Activated naive CD8-positive, alpha-beta T cell treated with anti-CD3 and anti-CD28 coated beads for 36 hours (primary cell): ENCODE data around the gene TTLL7. TPM values are rescaled to one million over a fixed set of nuclear protein-coding genes. Genes with fewer than 3 reads are reported as not detected.

ENCODE experiments used
- DNase-seq: peaks from one replicate; pipeline ENCODE4 v3.0.0; 2021
- H3K27ac Mint-ChIP-seq: one replicate; pipeline ENCODE4 v1.8.0; 2022; ENCODE audit warnings: mild to moderate bottlenecking, moderate library complexity, mixed read lengths
- H3K27me3 Mint-ChIP-seq: one replicate; pipeline ENCODE4 v1.8.0; 2022; ENCODE audit warnings: mild to moderate bottlenecking, mixed read lengths
- H3K36me3 Mint-ChIP-seq: one replicate; pipeline ENCODE4 v1.8.0; 2021; ENCODE audit warnings: mild to moderate bottlenecking, mixed read lengths
- H3K4me1 Mint-ChIP-seq: one replicate; pipeline ENCODE4 v1.8.0; 2021; ENCODE audit warnings: mixed read lengths
- H3K4me3 Mint-ChIP-seq: one replicate; pipeline ENCODE4 v1.8.0; 2022; ENCODE audit warnings: mild to moderate bottlenecking, moderate library complexity, mixed read lengths
- H3K9me3 Mint-ChIP-seq: one replicate; pipeline ENCODE4 v1.8.0; 2022; ENCODE audit warnings: mixed read lengths
- total RNA-seq, 2 experiments: library from RNA; stranded (reverse); gene quantifications; one replicate each; pipeline ENCODE4 v1.2.3, GENCODE V29; 2021

Gene TTLL7, protein sequence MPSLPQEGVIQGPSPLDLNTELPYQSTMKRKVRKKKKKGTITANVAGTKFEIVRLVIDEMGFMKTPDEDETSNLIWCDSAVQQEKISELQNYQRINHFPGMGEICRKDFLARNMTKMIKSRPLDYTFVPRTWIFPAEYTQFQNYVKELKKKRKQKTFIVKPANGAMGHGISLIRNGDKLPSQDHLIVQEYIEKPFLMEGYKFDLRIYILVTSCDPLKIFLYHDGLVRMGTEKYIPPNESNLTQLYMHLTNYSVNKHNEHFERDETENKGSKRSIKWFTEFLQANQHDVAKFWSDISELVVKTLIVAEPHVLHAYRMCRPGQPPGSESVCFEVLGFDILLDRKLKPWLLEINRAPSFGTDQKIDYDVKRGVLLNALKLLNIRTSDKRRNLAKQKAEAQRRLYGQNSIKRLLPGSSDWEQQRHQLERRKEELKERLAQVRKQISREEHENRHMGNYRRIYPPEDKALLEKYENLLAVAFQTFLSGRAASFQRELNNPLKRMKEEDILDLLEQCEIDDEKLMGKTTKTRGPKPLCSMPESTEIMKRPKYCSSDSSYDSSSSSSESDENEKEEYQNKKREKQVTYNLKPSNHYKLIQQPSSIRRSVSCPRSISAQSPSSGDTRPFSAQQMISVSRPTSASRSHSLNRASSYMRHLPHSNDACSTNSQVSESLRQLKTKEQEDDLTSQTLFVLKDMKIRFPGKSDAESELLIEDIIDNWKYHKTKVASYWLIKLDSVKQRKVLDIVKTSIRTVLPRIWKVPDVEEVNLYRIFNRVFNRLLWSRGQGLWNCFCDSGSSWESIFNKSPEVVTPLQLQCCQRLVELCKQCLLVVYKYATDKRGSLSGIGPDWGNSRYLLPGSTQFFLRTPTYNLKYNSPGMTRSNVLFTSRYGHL
- 1 to 10 TPM in 1 of 2 experiments, under 1 TPM in 1; 0.36 to 2.7 TPM for total RNA-seq

DNA sequence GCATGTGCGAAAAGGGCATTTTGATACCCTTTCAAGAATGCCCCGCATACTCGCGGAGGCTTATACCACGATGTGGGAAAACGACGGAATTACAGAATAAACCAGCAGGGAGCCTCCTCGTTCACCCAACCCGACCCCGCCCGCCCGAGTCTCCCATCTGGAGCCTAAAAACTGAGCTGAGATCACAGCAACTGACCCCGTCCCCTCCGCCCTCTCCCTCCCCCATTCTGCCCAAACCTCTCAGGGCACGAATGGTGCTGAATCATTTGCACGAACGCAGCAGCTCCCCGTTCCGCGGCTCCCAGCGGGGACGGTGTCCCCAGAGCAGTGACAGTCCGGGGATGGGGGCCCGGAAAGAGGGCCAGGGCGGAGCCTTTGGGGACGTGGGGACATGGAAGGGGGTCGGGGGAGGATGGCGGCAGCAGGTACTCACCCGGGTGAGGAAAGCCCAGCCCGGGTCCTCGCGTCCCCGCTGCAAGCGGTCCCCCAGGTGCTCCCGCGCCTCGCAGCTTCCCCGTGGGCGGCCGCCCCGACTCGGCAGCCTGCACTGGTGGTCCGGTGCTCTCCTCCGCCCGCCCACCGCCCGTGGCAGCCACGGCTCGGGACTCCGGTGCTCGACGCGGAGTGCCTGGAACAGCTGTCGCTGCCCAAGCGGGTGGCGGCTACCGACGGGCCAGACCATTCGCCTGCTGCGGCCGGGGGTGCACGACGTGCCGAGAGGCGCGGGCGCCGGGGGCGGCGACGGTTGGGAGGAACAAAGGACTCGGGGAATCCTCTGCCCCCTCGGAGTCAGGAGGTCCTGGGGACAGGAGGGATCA lies at the start of gene TTLL7:
Gene TTLL7, minus strand, starts transcription at position 635 of the 818 bp plus-strand sequence. CDS start 46,921 bp downstream, outside the sequence.
- Mint-ChIP-seq H3K36me3 (no peaks in the 10 kb centered on the region), H3K4me3 (peak within 1 kb of the TSS; percentile 80), H3K27ac (no peak within 1 kb of the TSS), H3K9me3 (no peaks in the 10 kb centered on the region), H3K27me3 (peaks cover 72% of the 10 kb centered on the region), H3K4me1 (peaks cover 12% of the 10 kb centered on the region)
- peak; percentile 69 for DNase-seq

DNA sequence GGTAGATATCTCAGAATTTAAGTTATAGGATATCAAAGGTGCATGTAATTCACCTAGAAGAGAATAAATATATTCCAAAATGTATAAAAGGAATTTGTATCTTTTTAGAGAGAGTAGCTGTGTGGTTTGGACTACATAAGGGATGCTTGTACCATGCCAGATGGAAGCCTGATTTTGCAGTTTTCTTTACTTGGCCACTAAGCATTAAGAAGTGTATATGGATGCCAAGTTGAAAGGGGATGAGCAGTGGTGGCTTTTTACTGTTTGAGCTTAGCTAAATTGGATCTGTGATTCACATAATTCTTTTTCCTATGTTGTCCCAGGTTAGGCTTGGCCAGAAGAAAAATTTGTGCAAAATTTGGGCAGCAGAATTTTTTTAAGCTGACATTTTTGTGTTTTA lies 43.5 kb upstream of the TTLL7 start:
- DNase-seq, result no peak
- Mint-ChIP-seq H3K27me3 (peaks cover 4% of the 10 kb centered on the region), H3K9me3 (no peaks in the 10 kb centered on the region), H3K36me3 (no peaks in the 10 kb centered on the region), H3K27ac (no peak overlapping the region), H3K4me1 (no peaks in the 10 kb centered on the region), H3K4me3 (no peak overlapping the region)

DNA sequence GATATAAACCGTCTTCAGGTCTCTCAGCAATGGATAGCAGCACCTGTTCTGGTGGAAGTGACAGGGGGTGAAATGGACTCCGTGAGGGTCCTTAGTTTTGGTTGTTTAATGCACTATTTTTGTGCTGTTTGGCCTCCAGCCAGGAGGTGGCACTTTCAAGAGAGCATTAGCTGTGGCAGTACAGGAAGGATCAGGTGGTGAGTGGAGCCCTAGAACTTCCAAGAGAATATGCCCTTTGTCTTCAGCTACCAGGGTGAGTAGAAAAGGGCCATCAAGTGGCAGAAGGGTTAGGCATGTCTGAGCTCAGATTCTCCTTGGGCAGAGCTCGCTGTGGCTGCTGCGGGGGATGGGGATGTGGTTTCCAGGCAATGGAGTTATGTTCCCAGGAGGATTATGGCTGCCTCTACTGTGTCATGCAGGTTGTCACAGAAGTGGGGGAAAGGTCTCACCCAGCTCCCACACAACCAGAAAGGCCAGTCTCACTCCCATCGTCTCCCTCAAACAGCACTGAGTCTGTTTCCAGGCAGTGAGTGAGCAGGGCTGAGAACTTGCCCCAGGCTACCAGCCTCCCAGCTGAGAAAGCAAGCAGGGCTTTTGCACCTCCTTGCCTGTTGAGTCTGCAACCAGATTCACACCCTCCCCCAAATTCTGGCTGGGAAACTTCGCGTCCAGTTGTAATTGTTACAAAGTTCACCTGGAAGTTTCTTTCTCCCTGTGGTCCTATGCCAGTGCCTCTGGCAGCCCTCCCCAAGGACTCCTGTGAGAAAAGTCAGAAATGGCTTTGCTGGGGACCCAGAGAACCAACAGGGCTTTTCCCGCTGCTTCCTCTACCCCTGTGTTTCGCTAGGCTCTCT lies 39.1 kb upstream of the TTLL7 start:
- Mint-ChIP-seq H3K4me1 (no peaks in the 10 kb centered on the region), H3K9me3 (peaks cover 5% of the 10 kb centered on the region), H3K27me3 (peaks cover 10% of the 10 kb centered on the region), H3K27ac (no peak overlapping the region), H3K4me3 (no peak overlapping the region), H3K36me3 (no peaks in the 10 kb centered on the region)
- DNase-seq, result no peak

DNA sequence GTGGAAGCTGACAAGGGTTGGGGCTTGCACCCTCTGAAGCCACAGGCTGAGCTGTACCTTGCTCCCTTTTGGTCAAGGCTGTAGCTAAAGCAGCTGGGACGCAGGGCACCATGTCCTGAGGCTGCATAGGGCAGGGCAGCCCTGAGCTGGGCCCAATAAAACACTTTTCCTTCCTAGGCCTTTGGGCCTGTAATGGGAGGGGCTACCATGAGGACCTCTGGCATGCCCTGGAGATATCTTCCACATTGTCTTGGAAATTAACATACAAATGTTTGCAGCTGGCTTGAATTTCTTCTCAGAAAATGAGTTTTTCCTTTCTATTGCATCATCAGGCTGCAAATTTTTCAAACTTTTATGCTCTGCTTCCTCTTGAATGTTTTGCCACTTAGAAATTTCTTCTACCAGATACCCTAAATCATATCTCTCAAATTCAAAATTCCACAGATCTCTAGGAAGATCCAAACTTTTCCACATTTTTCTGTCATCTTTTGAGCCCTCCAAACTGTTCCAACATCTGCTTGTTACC lies 32.9 kb upstream of the TTLL7 start:
- Mint-ChIP-seq H3K36me3 (no peaks in the 10 kb centered on the region), H3K4me1 (peaks cover 2% of the 10 kb centered on the region), H3K9me3 (peaks cover 9% of the 10 kb centered on the region), H3K27me3 (peaks cover 7% of the 10 kb centered on the region), H3K4me3 (no peak overlapping the region), H3K27ac (no peak overlapping the region)
- no peak for DNase-seq

DNA sequence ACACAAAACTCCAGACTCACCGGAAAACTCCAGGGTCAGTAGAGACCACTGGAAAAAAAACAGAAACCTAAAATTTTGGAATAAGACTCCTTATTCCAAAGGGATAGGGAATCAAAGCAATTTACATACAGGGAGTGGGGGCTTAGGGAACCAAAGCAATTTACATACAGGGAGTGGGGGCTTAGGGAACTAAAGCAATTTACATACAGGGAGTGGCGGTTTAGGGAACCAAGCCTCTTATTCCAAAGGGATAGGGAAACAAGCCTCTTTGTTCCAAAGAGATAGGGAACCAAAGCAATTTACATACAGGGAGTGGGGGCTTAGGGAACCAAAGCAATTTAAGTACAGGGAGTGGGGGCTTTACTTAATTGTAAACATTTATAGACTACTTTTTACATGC lies 28.4 kb upstream of the TTLL7 start:
- no peaks in the 10 kb centered on the region for H3K27me3 Mint-ChIP-seq

DNA sequence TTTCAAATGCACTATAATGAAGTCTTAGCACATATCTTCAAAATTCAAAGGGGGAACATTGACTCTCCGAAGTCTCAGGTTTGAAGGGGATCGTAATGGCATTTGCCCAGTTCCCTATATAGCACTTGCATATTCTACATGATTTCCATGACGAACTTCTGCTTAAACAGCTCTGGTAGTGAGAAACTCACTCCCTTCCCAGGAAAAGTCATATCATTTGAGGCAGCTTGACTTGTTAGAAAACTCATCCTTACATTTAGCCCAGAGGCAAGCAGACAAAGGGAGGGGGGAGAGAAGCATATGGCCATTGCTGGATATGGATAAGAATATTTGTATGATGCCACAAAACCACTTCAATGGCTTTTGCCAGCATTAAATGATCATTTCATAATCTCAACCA lies 27.0 kb upstream of the TTLL7 start:
- no peaks in the 10 kb centered on the region for H3K4me1 Mint-ChIP-seq
- no peak for DNase-seq
- no peaks in the 10 kb centered on the region for H3K9me3 Mint-ChIP-seq
- H3K27ac Mint-ChIP-seq, result no peak overlapping the region
- no peak overlapping the region for H3K4me3 Mint-ChIP-seq
- no peaks in the 10 kb centered on the region for H3K27me3 Mint-ChIP-seq
- H3K36me3 Mint-ChIP-seq, result no peaks in the 10 kb centered on the region

More for the DNA sequence above, 28.4 kb upstream of the TTLL7 start:
- DNase-seq, result no peak
- no peaks in the 10 kb centered on the region for H3K36me3 Mint-ChIP-seq
- peaks cover 4% of the 10 kb centered on the region for H3K9me3 Mint-ChIP-seq
- H3K27ac Mint-ChIP-seq, result no peak overlapping the region
- peaks cover 2% of the 10 kb centered on the region for H3K4me1 Mint-ChIP-seq
- H3K4me3 Mint-ChIP-seq, result no peak overlapping the region

DNA sequence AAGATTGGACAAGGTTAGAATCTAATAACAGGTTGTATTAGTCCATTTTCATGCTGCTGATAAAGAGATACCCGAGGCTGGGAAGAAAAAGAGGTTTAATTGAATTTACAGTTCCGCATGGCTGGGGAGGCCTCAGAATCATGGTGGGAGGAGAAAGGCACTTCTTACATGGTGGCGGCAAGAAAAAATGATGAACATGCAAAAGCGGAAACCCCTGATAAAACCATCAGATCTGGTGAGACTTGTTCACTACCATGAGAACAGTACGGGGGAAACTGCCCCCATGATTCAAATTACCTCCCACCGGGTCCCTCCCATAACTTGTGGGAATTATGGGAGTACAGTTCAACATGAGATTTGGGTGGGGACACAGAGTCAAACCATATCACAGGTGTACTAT lies 22.9 kb upstream of the TTLL7 start:
- H3K27me3 Mint-ChIP-seq, result no peaks in the 10 kb centered on the region
- H3K27ac Mint-ChIP-seq, result no peak overlapping the region
- no peaks in the 10 kb centered on the region for H3K4me1 Mint-ChIP-seq
- no peaks in the 10 kb centered on the region for H3K36me3 Mint-ChIP-seq
- H3K9me3 Mint-ChIP-seq, result no peaks in the 10 kb centered on the region
- no peak for DNase-seq
- no peak overlapping the region for H3K4me3 Mint-ChIP-seq

DNA sequence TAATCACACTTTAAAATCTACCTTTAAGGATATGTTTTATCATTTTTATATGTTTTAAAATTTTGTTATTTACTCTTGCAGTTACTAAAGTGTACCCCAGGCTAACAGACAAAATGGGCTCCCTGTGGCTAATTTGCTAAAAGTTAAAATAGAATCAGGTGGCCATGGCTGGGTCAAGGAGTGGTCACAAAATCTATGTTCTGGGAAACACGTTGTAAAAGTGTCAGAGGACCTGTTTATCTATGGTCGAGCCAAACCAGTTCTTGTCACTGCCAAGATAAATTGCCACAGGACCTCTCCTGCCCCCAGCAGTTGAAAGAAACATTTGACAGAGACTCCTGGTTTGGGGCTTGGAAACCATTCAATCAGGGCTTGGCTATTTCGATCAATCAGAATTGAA lies 21.2 kb upstream of the TTLL7 start:
- Mint-ChIP-seq H3K4me3 (no peak overlapping the region), H3K4me1 (no peaks in the 10 kb centered on the region), H3K27ac (no peak overlapping the region), H3K9me3 (no peaks in the 10 kb centered on the region), H3K36me3 (no peaks in the 10 kb centered on the region), H3K27me3 (no peaks in the 10 kb centered on the region)
- no peak for DNase-seq

DNA sequence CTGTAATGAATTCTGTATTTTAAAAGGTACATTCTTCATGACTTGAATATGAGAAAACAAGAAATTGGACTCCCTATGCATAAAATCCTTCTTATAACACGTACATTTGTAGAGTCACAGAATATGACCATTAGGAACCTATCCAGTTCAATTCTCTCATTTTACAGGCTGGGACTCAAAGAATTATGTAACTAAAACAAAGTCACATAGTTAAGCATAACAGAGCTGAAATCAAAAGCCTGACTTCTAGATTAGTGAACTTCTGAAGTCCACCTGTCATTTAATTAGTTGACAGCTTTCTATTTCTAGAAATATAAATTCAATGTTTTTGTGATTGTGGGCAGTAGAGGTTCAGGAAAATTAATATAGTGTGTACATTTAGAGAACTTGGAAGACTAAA lies 20.3 kb upstream of the TTLL7 start:
- H3K4me3 Mint-ChIP-seq, result no peak overlapping the region
- no peak for DNase-seq
- H3K36me3 Mint-ChIP-seq, result no peaks in the 10 kb centered on the region

DNA sequence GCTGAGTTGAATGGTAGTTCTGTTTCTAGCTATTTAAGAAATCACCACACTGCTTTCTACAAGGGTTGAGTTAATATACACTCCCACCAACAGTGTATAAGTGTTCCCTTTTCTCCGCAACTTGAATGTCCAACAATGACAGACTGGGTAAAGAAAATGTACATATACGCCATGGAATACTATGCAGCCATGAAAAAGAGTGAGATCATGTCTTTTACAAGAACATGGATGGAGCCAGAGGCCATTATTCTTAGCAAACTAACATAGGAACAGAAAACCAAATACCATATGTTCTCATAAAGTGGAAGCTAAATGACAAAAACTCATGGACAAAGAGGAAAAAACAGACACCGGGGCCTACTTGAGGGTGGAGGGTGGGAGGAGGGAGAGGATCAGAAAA lies 14.8 kb upstream of the TTLL7 start:
- H3K4me1 Mint-ChIP-seq, result no peaks in the 10 kb centered on the region
- H3K27ac Mint-ChIP-seq, result no peak overlapping the region
- peaks cover 9% of the 10 kb centered on the region for H3K27me3 Mint-ChIP-seq
- no peak for DNase-seq
- H3K9me3 Mint-ChIP-seq, result peaks cover 3% of the 10 kb centered on the region
- H3K36me3 Mint-ChIP-seq, result no peaks in the 10 kb centered on the region
- H3K4me3 Mint-ChIP-seq, result no peak overlapping the region

More for the DNA sequence above, 20.3 kb upstream of the TTLL7 start:
- Mint-ChIP-seq H3K9me3 (no peaks in the 10 kb centered on the region), H3K27ac (no peak overlapping the region), H3K27me3 (no peaks in the 10 kb centered on the region), H3K4me1 (no peaks in the 10 kb centered on the region)

DNA sequence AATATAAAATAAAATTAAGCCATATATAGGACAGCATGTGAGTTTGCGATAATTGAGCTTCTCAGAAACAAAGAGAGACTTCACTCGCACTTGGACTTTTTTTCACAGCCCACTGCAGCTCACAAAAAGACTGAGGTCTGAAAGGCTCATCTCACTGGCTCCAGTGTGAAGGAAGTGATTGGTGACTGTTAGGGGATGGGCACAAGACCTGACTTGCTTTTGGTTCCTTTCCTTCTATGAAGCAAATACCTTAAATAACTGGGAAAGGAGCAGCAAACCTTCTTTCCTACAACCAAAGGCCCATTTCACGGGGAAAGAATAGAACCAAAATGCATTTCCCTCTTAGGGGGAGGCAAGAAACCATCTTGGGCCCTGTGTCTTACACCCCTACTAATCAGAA lies 13.1 kb upstream of the TTLL7 start:
- Mint-ChIP-seq H3K4me1 (no peaks in the 10 kb centered on the region), H3K4me3 (no peak overlapping the region), H3K36me3 (no peaks in the 10 kb centered on the region), H3K9me3 (peaks cover 5% of the 10 kb centered on the region), H3K27ac (no peak overlapping the region), H3K27me3 (peaks cover 22% of the 10 kb centered on the region)
- DNase-seq, result no peak

DNA sequence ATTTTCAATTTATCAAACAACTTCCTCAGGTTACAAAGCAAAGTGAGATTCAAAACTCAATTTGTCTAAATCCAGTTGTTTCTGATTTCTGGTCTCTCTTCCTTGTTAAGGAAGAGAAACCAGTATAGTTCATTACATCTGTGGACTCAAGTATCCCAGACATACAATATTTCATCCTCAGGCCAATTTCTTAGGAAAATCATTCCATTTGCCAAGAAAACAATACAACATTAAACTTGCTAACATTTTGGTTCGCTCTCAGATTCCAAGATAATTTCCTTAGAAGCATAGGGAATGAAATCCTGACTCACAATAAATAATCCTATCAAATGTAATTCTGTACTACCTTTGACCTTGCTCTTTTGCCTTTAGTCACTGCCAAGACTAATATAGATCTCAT lies 11.2 kb upstream of the TTLL7 start:
- Mint-ChIP-seq H3K36me3 (no peaks in the 10 kb centered on the region), H3K9me3 (peaks cover 9% of the 10 kb centered on the region)

DNA sequence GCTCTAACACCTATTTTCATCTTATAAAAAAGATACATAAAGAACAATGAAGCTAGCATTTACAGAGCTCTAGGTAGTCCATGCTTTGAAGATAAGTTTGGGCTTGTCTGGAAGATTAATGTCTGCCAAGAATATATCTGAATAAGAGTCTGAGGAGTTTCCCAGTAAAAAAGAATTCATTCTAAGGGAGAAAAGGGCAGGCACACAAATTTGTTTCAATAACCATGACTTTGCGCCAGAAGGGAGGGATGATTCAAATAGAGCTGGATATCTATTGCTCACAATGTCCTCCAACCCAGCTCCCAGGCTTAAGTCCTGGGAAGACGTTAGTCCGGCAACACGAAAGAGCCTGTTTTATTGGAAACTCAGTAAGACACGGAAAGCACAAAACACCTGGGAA lies 9.7 kb upstream of the TTLL7 start:
- H3K4me1 Mint-ChIP-seq, result no peaks in the 10 kb centered on the region
- H3K27ac Mint-ChIP-seq, result no peak overlapping the region
- no peak for DNase-seq
- H3K4me3 Mint-ChIP-seq, result no peak overlapping the region
- H3K27me3 Mint-ChIP-seq, result peaks cover 47% of the 10 kb centered on the region
- no peaks in the 10 kb centered on the region for H3K36me3 Mint-ChIP-seq
- H3K9me3 Mint-ChIP-seq, result peaks cover 7% of the 10 kb centered on the region

More for the DNA sequence above, 11.2 kb upstream of the TTLL7 start:
- Mint-ChIP-seq H3K27ac (no peak overlapping the region), H3K4me1 (no peaks in the 10 kb centered on the region), H3K4me3 (no peak overlapping the region), H3K27me3 (peaks cover 32% of the 10 kb centered on the region)
- DNase-seq, result no peak

DNA sequence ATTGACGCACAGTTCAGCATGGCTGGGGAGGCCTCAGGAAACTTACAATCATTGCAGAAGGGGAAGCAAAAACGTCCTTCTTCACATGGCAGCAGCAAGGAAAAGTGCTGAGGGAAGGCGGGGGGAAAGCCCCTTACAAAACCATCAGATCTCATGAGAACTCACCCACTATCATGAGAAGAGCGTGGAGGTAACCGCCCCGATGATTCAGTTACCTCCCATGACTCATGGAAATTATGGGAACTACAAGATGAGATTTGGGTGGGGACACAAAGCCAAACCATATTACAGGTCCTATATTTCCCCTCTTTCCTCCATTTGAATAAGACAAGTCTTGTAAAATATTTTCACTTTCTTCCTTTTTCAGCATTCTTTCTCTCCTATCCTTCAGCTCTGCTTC lies 7.7 kb upstream of the TTLL7 start:
- no peaks in the 10 kb centered on the region for H3K36me3 Mint-ChIP-seq
- no peak overlapping the region for H3K4me3 Mint-ChIP-seq
- H3K27ac Mint-ChIP-seq, result no peak overlapping the region
- DNase-seq, result no peak
- peaks cover 56% of the 10 kb centered on the region for H3K27me3 Mint-ChIP-seq
- no peaks in the 10 kb centered on the region for H3K4me1 Mint-ChIP-seq
- H3K9me3 Mint-ChIP-seq, result peaks cover 6% of the 10 kb centered on the region
